Activated effector memory CD4-positive, alpha-beta T cell treated with Interleukin-2 at 50 U/mL for 16 hours (primary cell): Measurements from ENCODE around the gene MAPRE2.

Experiments
- DNase-seq: peaks from one replicate; pipeline ENCODE4 v3.0.0-alpha.2; 2020

Gene MAPRE2

GRCh38 chr18:35040988-35041814 lies at the start of gene MAPRE2:
Gene MAPRE2 (plus strand): TSS chr18:35041413. CDS start chr18:35041540, 127 bp downstream.
- DNase-seq = peak; percentile 98

DNA sequence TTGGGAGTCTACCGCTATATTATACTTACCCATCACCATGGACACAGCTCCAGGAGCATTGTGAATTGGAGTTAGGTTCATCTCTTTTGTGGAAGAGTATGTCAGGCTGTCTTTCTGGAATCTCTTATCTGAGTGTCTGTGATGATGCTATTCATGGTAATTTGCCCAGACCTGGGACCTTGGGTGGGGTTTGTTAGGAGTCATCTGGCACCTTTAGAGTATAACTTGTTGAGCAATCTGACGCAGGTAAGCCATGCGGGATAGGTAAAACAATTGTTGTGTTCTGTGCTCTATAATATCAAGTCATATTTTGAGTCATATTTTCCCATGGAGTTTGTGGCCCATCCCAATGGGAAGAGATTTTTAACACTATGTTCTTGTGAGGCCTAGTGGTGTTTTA lies 49.7 kb upstream of the MAPRE2 start:
- no peak for DNase-seq

GRCh38 chr18:34993289-34993688 lies 47.9 kb upstream of the MAPRE2 start:
- no peak for DNase-seq

GRCh38 chr18:34995746-34996145 lies 45.5 kb upstream of the MAPRE2 start:
- no peak for DNase-seq

DNA sequence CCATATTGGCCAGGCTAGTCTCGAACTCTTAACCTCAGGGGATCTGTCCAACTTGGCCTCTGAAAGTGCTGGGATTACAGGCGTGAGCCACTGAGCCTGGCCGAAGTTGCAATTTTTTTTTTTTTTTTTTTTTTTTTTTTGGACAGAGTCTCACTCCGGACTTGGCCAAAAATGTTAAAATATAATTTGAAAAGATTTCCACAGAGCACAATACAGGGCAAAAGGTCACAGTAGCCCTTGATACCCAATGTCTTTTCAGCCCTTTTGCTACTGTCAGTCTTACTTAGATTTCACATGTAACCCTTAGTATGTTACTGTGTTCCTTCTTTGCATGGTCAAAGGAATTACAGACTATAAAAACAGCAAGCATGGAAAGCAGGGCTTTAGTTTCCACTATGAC lies 42.6 kb upstream of the MAPRE2 start:
- no peak for DNase-seq

- DNase-seq = no peak
These were observed 41.4 kb upstream of the MAPRE2 start for GRCh38 chr18:34999756-35000289.

DNA sequence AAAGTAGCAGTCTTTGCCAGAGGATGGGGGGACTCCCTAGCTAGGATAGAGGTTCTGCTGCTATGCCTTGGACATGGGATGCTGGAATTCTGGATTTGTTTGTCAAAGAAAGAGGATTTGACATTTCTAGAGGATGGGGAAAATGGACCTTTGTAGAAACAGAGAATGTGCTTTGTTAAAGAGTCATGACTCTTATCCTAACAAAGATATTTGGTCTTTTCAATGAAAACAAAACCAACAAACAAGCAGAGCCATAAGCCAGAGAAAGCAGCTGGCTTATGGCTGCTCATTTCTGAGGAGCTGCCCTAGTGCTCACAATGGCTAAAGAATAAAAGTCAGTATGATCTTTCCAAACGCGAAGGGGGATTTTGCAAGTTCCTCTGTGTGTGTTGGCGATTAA lies 40.8 kb upstream of the MAPRE2 start:
- DNase-seq = no peak

DNA sequence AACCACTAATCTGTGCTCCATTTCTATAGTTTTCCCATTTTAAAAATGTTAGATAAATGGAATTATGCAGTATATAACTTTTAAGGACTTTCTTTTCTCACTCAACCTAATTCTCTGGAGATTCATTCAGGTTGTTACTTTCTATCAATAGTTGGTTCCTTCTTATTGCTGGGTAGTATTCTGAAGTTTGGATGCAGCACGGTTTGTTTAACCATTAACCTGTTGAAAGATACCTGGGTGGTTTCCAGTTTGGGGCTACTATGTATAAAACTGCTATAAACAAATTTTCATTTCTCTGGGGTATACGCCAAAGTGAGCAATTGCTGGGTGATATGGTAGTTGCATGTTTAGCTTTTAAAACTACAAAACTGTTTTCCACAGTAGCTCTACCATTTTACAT lies 39.1 kb upstream of the MAPRE2 start:
- DNase-seq = no peak

- DNase-seq = no peak
These were observed 35.1 kb upstream of the MAPRE2 start for GRCh38 chr18:35005963-35006577.

DNA sequence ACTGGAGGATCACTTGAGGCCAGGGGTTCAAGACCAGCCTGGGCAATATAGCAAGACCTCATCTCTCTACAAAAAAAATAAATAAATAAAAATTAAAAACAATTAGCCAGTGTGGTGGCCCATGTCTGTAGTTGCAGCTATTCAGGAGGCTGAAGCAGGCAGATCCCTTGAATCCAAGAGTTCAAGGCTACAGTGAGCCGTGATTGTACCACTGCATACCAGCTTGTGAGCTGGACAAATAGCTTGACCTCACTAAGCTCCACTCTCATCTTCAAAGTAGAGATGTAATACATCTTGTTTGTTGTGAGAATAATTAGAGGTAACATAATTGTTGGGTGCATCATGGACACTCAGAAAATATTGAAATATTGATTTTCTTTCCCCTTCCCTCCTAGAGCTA lies 31.1 kb upstream of the MAPRE2 start:
- no peak for DNase-seq

- DNase-seq = no peak
These were observed 30.2 kb upstream of the MAPRE2 start for GRCh38 chr18:35010993-35011392.

GRCh38 chr18:35019933-35020332 lies 21.3 kb upstream of the MAPRE2 start:
- no peak for DNase-seq

GRCh38 chr18:35022426-35023001 lies 18.7 kb upstream of the MAPRE2 start:
- DNase-seq = no peak

- no peak for DNase-seq
These were observed 17.0 kb upstream of the MAPRE2 start for GRCh38 chr18:35024196-35024595.

GRCh38 chr18:35024965-35025364 lies 16.2 kb upstream of the MAPRE2 start:
- no peak for DNase-seq

- no peak for DNase-seq
These were observed 14.7 kb upstream of the MAPRE2 start for GRCh38 chr18:35026407-35027061.

- no peak for DNase-seq
These were observed 14.0 kb upstream of the MAPRE2 start for GRCh38 chr18:35027206-35027605.

DNA sequence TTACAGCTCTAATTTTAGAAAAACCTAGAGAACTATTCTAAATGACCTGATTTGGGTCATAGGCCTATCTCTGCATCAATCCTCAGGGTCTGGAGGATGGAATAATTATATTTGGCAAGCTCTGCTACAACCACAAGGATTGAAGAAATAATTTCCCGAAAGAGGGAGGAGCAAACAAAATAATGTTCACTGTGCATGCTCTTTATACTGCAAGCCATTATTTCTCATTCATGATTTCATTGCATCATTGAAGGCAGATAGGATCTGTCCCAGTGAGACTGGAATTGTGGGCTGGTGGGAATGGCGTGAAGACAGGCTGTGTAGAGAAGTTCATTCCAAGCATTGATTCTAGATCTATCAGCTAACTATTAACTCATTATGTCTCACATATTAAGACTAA lies 12.7 kb upstream of the MAPRE2 start:
- no peak for DNase-seq

DNA sequence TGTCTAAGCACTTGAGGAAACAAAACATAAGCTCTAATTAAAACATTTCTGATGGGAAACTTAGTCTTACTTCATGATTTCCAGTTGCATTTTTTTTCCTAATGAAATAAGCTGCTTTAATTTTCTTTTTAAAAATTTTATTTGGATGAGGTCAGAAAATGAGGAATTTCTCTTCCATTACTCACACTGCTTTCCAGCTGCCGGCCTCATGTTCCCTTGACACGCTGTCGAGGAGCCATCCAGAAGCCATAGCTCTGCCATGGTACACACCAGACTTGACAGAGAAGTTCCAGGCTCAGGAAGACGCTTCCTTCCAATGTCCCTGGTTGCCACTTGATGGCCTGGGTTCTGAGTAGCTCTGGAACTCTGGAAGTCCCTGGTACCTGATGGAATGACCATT lies 12.1 kb upstream of the MAPRE2 start:
- no peak for DNase-seq

GRCh38 chr18:35029770-35030169 lies 11.4 kb upstream of the MAPRE2 start:
- no peak for DNase-seq

GRCh38 chr18:35030277-35030989 lies 10.8 kb upstream of the MAPRE2 start:
- no peak for DNase-seq

- no peak for DNase-seq
These were observed 9.1 kb upstream of the MAPRE2 start for GRCh38 chr18:35032113-35032512.

GRCh38 chr18:35038029-35038428 lies 3.2 kb upstream of the MAPRE2 start:
- no peak for DNase-seq
